Endothelial cell (in vitro differentiated cells): Measurements from ENCODE around the gene ARSI. TPM values are rescaled to one million over a fixed set of nuclear protein-coding genes. Genes with fewer than 3 reads are reported as not detected.
"Not testable (repeated sequence)": the region's sequence is repeated elsewhere in the genome, so short reads cannot be mapped to it uniquely, and the experiment has no call there.

Source experiments
- DNase-seq: peaks from one replicate; pipeline ENCODE4 v3.0.0; 2021; ENCODE audit warnings: low spot score
- H3K27ac Mint-ChIP-seq: one replicate; pipeline ENCODE4 v1.8.0; 2021; ENCODE audit warnings: mixed read lengths, inconsistent platforms; ENCODE audit not compliant: unreplicated experiment
- H3K27me3 Mint-ChIP-seq: one replicate; pipeline ENCODE4 v1.8.0; 2021; ENCODE audit warnings: mild to moderate bottlenecking, moderate library complexity, mixed read lengths, inconsistent platforms; ENCODE audit not compliant: unreplicated experiment
- H3K36me3 Mint-ChIP-seq: one replicate; pipeline ENCODE4 v1.8.0; 2021; ENCODE audit warnings: mild to moderate bottlenecking, low read depth, mixed read lengths, inconsistent platforms; ENCODE audit not compliant: unreplicated experiment
- H3K4me1 Mint-ChIP-seq: one replicate; pipeline ENCODE4 v1.8.0; 2021; ENCODE audit warnings: mild to moderate bottlenecking, mixed read lengths, inconsistent platforms; ENCODE audit not compliant: unreplicated experiment
- H3K4me3 Mint-ChIP-seq: one replicate; pipeline ENCODE4 v1.8.0; 2021; ENCODE audit warnings: mild to moderate bottlenecking, mixed read lengths, inconsistent platforms; ENCODE audit not compliant: unreplicated experiment
- H3K9me3 Mint-ChIP-seq: one replicate; pipeline ENCODE4 v1.8.0; 2021; ENCODE audit warnings: mixed read lengths, inconsistent platforms; ENCODE audit not compliant: unreplicated experiment
- total RNA-seq: library from RNA; stranded (reverse); fragmentation: NEBNext Ultra II Directional; extraction: Animal tissue kit (Norgen Biotek cat#: 25700); gene quantifications from one replicate; pipeline ENCODE4 v1.2.1, GENCODE V29; 2021; ENCODE audit not compliant: unreplicated experiment
- TF ChIP-seq, protein P1 (sequence below): fragments of 200-600 bp; sonication (generic); IDR thresholded peaks from one replicate; pipeline ENCODE4 v1.5.0; 2021; ENCODE audit warnings: antibody characterized with exemption; ENCODE audit not compliant: unreplicated experiment

Gene ARSI
- total RNA-seq, 1 donor from 2014 or later = 3.8 TPM

DNA sequence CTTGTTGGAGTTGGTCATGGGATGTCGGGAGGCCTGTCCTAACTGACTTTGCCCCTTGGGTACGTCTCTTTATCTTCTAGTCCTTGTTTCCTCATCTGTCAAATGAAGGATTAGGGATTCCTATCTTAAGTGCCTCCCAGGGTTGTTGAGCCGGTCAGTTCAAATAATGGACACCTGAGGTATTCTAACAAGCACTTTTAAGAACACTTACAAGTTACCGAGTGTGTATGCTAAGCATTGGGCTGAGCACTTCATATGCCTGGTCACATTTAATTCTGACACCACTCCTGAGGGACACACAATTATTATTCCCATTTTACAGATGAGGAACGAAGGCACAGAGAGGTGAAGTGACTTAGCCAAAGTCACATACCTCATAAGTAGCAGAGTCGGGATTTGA lies 50.2 kb downstream of the ARSI start:
- Mint-ChIP-seq H3K36me3 (no peaks in the 10 kb centered on the region), H3K9me3 (no peaks in the 10 kb centered on the region), H3K4me1 (peaks cover 11% of the 10 kb centered on the region), H3K27me3 (peaks cover 10% of the 10 kb centered on the region), H3K4me3 (no peak overlapping the region), H3K27ac (no peak overlapping the region)
- no peak for DNase-seq
- TF ChIP-seq, protein P1, sequence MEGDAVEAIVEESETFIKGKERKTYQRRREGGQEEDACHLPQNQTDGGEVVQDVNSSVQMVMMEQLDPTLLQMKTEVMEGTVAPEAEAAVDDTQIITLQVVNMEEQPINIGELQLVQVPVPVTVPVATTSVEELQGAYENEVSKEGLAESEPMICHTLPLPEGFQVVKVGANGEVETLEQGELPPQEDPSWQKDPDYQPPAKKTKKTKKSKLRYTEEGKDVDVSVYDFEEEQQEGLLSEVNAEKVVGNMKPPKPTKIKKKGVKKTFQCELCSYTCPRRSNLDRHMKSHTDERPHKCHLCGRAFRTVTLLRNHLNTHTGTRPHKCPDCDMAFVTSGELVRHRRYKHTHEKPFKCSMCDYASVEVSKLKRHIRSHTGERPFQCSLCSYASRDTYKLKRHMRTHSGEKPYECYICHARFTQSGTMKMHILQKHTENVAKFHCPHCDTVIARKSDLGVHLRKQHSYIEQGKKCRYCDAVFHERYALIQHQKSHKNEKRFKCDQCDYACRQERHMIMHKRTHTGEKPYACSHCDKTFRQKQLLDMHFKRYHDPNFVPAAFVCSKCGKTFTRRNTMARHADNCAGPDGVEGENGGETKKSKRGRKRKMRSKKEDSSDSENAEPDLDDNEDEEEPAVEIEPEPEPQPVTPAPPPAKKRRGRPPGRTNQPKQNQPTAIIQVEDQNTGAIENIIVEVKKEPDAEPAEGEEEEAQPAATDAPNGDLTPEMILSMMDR = no peak

DNA sequence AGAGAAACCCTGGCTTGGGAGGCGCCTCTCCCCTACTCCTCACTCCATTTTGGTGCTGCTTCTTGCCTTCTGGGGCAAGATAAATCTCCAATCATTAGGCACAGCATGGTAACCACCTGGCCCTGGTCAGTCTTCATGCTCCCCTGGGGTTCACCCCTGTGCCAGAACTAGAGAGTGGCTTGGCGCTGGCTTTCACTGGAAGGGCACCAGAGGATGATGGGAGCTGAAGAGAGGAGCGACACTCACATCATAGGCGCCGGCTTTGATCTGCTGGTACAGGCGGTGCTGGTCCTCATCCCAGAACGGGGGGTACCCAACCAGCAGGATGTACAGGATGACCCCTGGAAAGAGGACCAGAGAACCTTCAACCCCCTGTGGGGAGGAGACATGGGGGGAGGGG lies 51.2 kb downstream of the ARSI start:
- no peak for DNase-seq
- no peak overlapping the region for H3K4me3 Mint-ChIP-seq
- H3K9me3 Mint-ChIP-seq = no peaks in the 10 kb centered on the region
- H3K4me1 Mint-ChIP-seq = peaks cover 7% of the 10 kb centered on the region
- TF ChIP-seq, protein P1 = no peak
- no peak overlapping the region for H3K27ac Mint-ChIP-seq
- no peaks in the 10 kb centered on the region for H3K36me3 Mint-ChIP-seq
- peaks cover 8% of the 10 kb centered on the region for H3K27me3 Mint-ChIP-seq

DNA sequence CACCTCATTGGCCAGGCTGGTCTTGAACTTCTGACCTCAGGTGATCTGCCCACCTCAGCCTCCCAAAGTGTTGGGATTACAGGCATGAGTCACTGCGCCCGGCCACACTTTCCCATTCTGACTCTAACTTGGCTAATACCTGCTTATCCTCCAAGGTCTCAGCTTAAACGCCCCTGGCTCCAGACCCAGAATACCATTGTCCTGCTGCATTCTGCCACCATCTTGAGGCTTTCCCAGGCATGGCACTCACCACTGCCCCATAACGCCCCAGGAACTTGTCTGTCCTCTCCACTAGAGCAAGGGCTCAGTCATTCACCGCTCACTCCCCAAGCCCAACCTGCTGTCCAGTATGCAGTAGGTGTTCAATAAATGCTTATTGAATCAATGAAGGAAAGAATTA lies 53.0 kb downstream of the ARSI start:
- Mint-ChIP-seq H3K27ac (no peak overlapping the region), H3K36me3 (no peaks in the 10 kb centered on the region)
- TF ChIP-seq, protein P1 = no peak

DNA sequence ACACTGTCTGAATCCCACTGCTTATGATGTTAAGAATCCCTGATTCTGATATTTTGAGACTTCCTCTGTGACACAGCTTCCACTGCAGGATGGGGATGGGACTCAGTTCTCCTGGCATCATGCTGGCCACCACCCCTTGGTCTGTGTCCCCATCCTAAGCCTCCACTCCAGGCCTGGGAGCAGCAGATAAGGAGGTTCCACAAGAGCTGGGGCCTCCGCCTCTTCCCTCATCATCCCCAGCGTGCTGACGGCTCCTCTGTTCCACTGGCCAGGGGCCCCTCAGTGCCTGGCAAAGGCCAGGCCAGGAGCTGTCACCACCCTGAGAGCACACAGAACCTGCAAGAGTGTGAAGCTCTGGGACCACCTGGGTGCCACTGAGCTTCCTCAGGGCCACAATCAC lies 53.8 kb downstream of the ARSI start:
- no peaks in the 10 kb centered on the region for H3K9me3 Mint-ChIP-seq

More for the DNA sequence above, 53.0 kb downstream of the ARSI start:
- DNase-seq = no peak
- Mint-ChIP-seq H3K4me3 (no peak overlapping the region), H3K4me1 (no peaks in the 10 kb centered on the region), H3K27me3 (peaks cover 9% of the 10 kb centered on the region), H3K9me3 (no peaks in the 10 kb centered on the region)

DNA sequence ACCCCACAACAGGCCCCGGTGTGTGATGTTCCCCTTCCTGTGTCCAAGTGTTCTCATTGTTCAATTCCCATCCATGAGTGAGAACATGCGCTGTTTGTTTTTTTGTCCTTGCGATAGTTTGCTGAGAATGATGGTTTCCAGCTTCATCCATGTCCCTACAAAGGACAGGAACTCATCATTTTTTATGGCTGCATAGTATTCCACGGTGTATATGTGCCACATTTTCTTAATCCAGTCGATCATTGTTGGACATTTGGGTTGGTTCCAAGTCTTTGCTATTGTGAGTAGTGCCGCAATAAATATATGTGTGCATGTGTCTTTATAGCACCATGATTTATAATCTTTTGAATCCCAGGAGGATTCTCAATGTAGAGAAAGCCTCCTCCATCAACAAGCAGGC lies 54.2 kb downstream of the ARSI start:
- H3K36me3 Mint-ChIP-seq, H3K4me1 Mint-ChIP-seq, H3K27ac Mint-ChIP-seq, H3K4me3 Mint-ChIP-seq, DNase-seq, H3K9me3 Mint-ChIP-seq: not testable (repeated sequence)
- peaks cover 11% of the 10 kb centered on the region for H3K27me3 Mint-ChIP-seq

More for the DNA sequence above, 53.8 kb downstream of the ARSI start:
- Mint-ChIP-seq H3K27me3 (peaks cover 10% of the 10 kb centered on the region), H3K4me1 (no peaks in the 10 kb centered on the region), H3K36me3 (no peaks in the 10 kb centered on the region), H3K27ac (no peak overlapping the region), H3K4me3 (no peak overlapping the region)
- DNase-seq = no peak
- TF ChIP-seq, protein P1 = no peak

DNA sequence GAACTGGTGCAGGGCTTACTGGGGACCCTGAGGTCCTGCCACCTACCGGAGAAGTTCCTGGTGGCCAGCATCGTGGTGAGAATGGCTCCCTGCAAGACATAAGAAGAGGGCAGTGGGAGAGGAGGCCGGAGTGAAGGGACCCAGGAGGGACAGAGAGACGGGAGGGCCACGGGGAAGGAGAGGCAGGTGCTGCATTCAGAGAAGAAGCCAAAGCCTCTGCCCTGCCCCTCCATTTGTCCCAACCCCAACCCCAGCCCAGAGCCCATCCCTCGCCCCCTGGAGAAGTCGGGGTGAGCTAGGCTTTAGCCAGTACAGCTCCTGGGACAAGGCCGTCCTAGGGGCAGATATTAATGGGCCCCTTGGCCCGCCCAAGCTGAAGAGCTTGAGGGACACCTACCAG lies 55.0 kb downstream of the ARSI start:
- peaks cover 11% of the 10 kb centered on the region for H3K27me3 Mint-ChIP-seq

More for the DNA sequence above, 55.0 kb downstream of the ARSI start:
- H3K4me1 Mint-ChIP-seq = no peaks in the 10 kb centered on the region
- no peaks in the 10 kb centered on the region for H3K9me3 Mint-ChIP-seq
- H3K27ac Mint-ChIP-seq = no peak overlapping the region
- no peaks in the 10 kb centered on the region for H3K36me3 Mint-ChIP-seq
- H3K4me3 Mint-ChIP-seq = no peak overlapping the region
- DNase-seq = no peak
- TF ChIP-seq, protein P1 = no peak
